OCI-LY3 (cell line): ENCODE measurements around the gene ITGB1BP1.

Source experiments
- EZH2phosphoT487 ChIP-seq: fragments of 200-600 bp; shearing (Covaris generic); IDR thresholded peaks from 2 replicates; pipeline ENCODE4 v1.6.1; 2018; ENCODE audit warnings: antibody characterized with exemption, mixed run types, low read depth
- TF ChIP-seq, protein P1 (sequence below): fragments of 200-600, 300-600 bp; sonication (generic); IDR thresholded peaks from 2 replicates; pipeline ENCODE4 v1.5.1; 2014; ENCODE audit warnings: antibody characterized with exemption, low read length, low read depth

DNA sequence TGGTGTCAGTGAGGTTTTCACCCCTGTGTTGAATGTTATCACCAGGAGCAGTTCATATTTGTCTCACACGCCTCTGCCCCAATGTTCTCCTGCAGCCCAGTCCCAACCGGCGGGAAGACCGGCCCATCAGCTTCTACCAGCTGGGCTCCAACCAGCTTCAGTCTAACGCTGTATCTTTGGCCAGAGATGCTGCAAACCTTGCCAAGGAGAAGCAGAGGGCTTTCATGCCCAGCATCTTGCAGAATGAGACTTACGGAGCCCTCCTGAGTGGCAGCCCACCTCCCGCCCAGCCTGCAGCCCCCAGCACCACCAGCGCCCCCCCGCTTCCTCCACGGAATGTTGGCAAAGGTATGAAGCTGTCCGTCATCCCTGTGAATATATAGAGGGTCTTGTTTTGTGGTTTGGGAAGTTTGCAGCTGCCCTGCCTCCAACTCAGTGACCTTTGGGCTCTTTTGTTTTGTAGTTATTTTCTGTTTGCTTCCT is 35.1 kb downstream of the ITGB1BP1 start:
- TF ChIP-seq, protein P1, sequence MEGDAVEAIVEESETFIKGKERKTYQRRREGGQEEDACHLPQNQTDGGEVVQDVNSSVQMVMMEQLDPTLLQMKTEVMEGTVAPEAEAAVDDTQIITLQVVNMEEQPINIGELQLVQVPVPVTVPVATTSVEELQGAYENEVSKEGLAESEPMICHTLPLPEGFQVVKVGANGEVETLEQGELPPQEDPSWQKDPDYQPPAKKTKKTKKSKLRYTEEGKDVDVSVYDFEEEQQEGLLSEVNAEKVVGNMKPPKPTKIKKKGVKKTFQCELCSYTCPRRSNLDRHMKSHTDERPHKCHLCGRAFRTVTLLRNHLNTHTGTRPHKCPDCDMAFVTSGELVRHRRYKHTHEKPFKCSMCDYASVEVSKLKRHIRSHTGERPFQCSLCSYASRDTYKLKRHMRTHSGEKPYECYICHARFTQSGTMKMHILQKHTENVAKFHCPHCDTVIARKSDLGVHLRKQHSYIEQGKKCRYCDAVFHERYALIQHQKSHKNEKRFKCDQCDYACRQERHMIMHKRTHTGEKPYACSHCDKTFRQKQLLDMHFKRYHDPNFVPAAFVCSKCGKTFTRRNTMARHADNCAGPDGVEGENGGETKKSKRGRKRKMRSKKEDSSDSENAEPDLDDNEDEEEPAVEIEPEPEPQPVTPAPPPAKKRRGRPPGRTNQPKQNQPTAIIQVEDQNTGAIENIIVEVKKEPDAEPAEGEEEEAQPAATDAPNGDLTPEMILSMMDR: no peak
- TF ChIP-seq EZH2phosphoT487: no peak
